CD14-positive monocyte (primary cell): ENCODE measurements around the gene ARHGAP21. TPM values are rescaled to one million over a fixed set of nuclear protein-coding genes. Genes with fewer than 3 reads are reported as not detected.
A peak's percentile ranks its signal among the peaks of the same experiment; 100 is the strongest.

Experiments
- DNase-seq, 3 donors: peaks; one replicate each; pipeline ENCODE4 v3.0.0-alpha.2; 2011 to 2022
- H2AFZ ChIP-seq: 2 replicates; pipeline ENCODE4 v1.6.0; 2012; ENCODE audit warnings: mild to moderate bottlenecking, low read depth, low read length, inconsistent platforms; ENCODE audit not compliant: insufficient read depth, poor library complexity, severe bottlenecking
- H3K27ac ChIP-seq, 2 donors: 1 replicate in 1 of 2; 2 replicates in 1 of 2; pipeline ENCODE4 v1.5.1; 2012 to 2013; ENCODE audit warnings: low read length in 2 of 2, control low read depth in 1 of 2, inconsistent platforms in 1 of 2, low read depth in 1 of 2, mild to moderate bottlenecking in 1 of 2
- H3K27me3 ChIP-seq, 2 donors: one replicate each; pipeline versions ENCODE4 v1.6.0 to v1.6.1; 2011 to 2013; ENCODE audit warnings: low read length in 2 of 2; ENCODE audit not compliant: control insufficient read depth in 2 of 2, insufficient read depth in 2 of 2
- H3K36me3 ChIP-seq, 2 donors: replicated peaks in 1 of 2; 1 replicate in 1 of 2; 2 replicates in 1 of 2; pipeline versions ENCODE4 v1.5.1 to v1.6.1; 2012 to 2013; ENCODE audit warnings: low read length in 2 of 2, control low read depth in 1 of 2, inconsistent platforms in 1 of 2, mild to moderate bottlenecking in 1 of 2; ENCODE audit not compliant: insufficient read depth in 2 of 2, control insufficient read depth in 1 of 2
- H3K4me1 ChIP-seq, 2 donors: 1 replicate in 1 of 2; 2 replicates in 1 of 2; pipeline versions ENCODE4 v1.5.1 to v1.6.1; 2012 to 2013; ENCODE audit warnings: low read length in 2 of 2, control low read depth in 1 of 2, inconsistent platforms in 1 of 2, mild to moderate bottlenecking in 1 of 2, moderate library complexity in 1 of 2; ENCODE audit not compliant: insufficient read depth in 2 of 2, control insufficient read depth in 1 of 2
- H3K4me2 ChIP-seq: replicated peaks from 2 replicates; pipeline ENCODE3; 2012; ENCODE audit warnings: low read length, moderate library complexity, mild to moderate bottlenecking; ENCODE audit not compliant: poor library complexity, severe bottlenecking; ENCODE audit errors: extremely low read depth
- H3K4me3 ChIP-seq, 3 experiments: fragments of 200-600 bp in 1 of 3; sonication (generic) in 1 of 3; replicated peaks in 1 of 3; 1 replicate in 2 of 3; 2 replicates in 1 of 3; pipeline ENCODE4 v1.5.1; 2011 to 2013; ENCODE audit warnings: low read length in 3 of 3, mild to moderate bottlenecking in 3 of 3, control low read depth in 2 of 3, low read depth in 2 of 3, inconsistent platforms in 1 of 3, moderate library complexity in 1 of 3
- H3K79me2 ChIP-seq: 2 replicates; pipeline ENCODE4 v1.6.0; 2012; ENCODE audit warnings: mild to moderate bottlenecking, control low read depth, inconsistent platforms, low read length, moderate library complexity; ENCODE audit not compliant: insufficient read depth
- H3K9ac ChIP-seq: 2 replicates; pipeline ENCODE4 v1.6.0; 2017; ENCODE audit warnings: low read length, mild to moderate bottlenecking; ENCODE audit not compliant: insufficient read depth, poor library complexity, severe bottlenecking
- H3K9me3 ChIP-seq, 2 donors: replicated peaks in 1 of 2; 1 replicate in 1 of 2; 2 replicates in 1 of 2; pipeline versions ENCODE4 v1.5.1 to v1.6.1; 2012 to 2013; ENCODE audit warnings: low read length in 2 of 2, control low read depth in 1 of 2; ENCODE audit not compliant: control insufficient read depth in 1 of 2, insufficient read depth in 1 of 2
- H4K20me1 ChIP-seq: 2 replicates; pipeline ENCODE4 v1.6.0; 2012; ENCODE audit warnings: mild to moderate bottlenecking, low read length, control low read depth, moderate library complexity; ENCODE audit not compliant: insufficient read depth
- H3K27ac Mint-ChIP-seq, 7 donors: one replicate each; pipeline ENCODE4 v1.8.0; 2020; ENCODE audit warnings: mild to moderate bottlenecking in 7 of 7, mixed read lengths in 7 of 7, moderate library complexity in 6 of 7, inconsistent platforms in 2 of 7
- H3K27me3 Mint-ChIP-seq, 3 donors: one replicate each; pipeline ENCODE4 v1.8.0; 2021 to 2022; ENCODE audit warnings: low read depth in 3 of 3, mild to moderate bottlenecking in 3 of 3, mixed read lengths in 3 of 3, moderate library complexity in 3 of 3, inconsistent platforms in 1 of 3
- H3K36me3 Mint-ChIP-seq, 2 donors: one replicate each; pipeline ENCODE4 v1.8.0; 2020; ENCODE audit warnings: mixed read lengths in 2 of 2, inconsistent platforms in 1 of 2, mild to moderate bottlenecking in 1 of 2
- H3K4me1 Mint-ChIP-seq: one replicate; pipeline ENCODE4 v1.8.0; 2020; ENCODE audit warnings: mild to moderate bottlenecking, mixed read lengths
- H3K4me3 Mint-ChIP-seq, 2 donors: one replicate each; pipeline ENCODE4 v1.8.0; 2020; ENCODE audit warnings: mild to moderate bottlenecking in 2 of 2, mixed read lengths in 2 of 2, moderate library complexity in 1 of 2
- H3K9me3 Mint-ChIP-seq, 7 donors: one replicate each; pipeline ENCODE4 v1.8.0; 2020 to 2022; ENCODE audit warnings: mixed read lengths in 7 of 7, mild to moderate bottlenecking in 6 of 7, moderate library complexity in 6 of 7, inconsistent platforms in 2 of 7
- CTCF ChIP-seq: fragments of 200-600 bp; IDR thresholded peaks from one replicate; pipeline ENCODE4 v1.8.0; 2022; ENCODE audit warnings: antibody characterized with exemption, mild to moderate bottlenecking
- WGBS: methylation state at CpG from one replicate; pipeline ENCODE4 v1.1.5; 2013; ENCODE audit warnings: missing lambda C conversion rate; ENCODE audit not compliant: insufficient coverage; 5-methylcytosine and 5-hydroxymethylcytosine counted together
- intact Hi-C, 2 donors: fragments of 100-400 bp; cut with micrococcal nuclease; formaldehyde crosslinking; loops; one replicate each; pipeline versions ENCODE4 v1.15.0 to v1.15.1; 2023
- polyA plus RNA-seq, 3 donors: library from polyadenylated mRNA; depleted of rRNA in 1 of 3; unstranded in 2 of 3; stranded (reverse) in 1 of 3; fragments of 300-500 nt in 2 of 3; fragments of >200 nt in 1 of 3; fragmentation: Illumina TruSeq in 2 of 3; gene quantifications; 1 replicate in 2 of 3; 2 replicates in 1 of 3; pipeline ENCODE4 v1.2.3, GENCODE V29; 2012 to 2021

Gene ARHGAP21
- polyA plus RNA-seq, 3 donors, result 2.1 to 20.0 (median 3.4) TPM

GRCh38 chr10:24681572-24682088, 42.1 kb downstream of the ARHGAP21 start:
- 92% methylated on average over 4 of the region's 6 CpGs for WGBS
- TF ChIP-seq CTCF, result no peak

GRCh38 chr10:24680647-24681524, 42.8 kb downstream of the ARHGAP21 start:
- Histone ChIP-seq H4K20me1 (peaks cover 12% of the 10 kb centered on the region), H3K27ac (no peak overlapping the region), H3K4me1 (no peaks in the 10 kb centered on the region), H2AFZ (no peak overlapping the region), H3K79me2 (peaks cover 4% of the 10 kb centered on the region), H3K27me3 (no peaks in the 10 kb centered on the region), H3K9ac (no peak overlapping the region), H3K36me3 (no peaks in the 10 kb centered on the region), H3K9me3 (peaks cover 0 to 3% of the 10 kb centered on the region in 2 donors), H3K4me3 (no peak overlapping the region), H3K4me2 (no peak overlapping the region)
- H3K27ac Mint-ChIP-seq, result peak overlapping the region in 1 of 7 donors; percentile 62
- peaks cover 0 to 9% (median 3%) of the 10 kb centered on the region in 7 donors for H3K9me3 Mint-ChIP-seq
- WGBS, result 94% methylated on average over 2 of the region's 3 CpGs
- no peak for TF ChIP-seq CTCF
- no peaks in the 10 kb centered on the region for H3K27me3 Mint-ChIP-seq
- no peak overlapping the region for H3K4me3 Mint-ChIP-seq
- intact Hi-C loops, result no loop called here
- peaks cover 10% of the 10 kb centered on the region for H3K4me1 Mint-ChIP-seq
- H3K36me3 Mint-ChIP-seq, result peaks cover 0 to 3% of the 10 kb centered on the region in 2 donors
- DNase-seq, result no peak

More at GRCh38 chr10:24681572-24682088, 42.1 kb downstream of the ARHGAP21 start:
- no peak overlapping the region for H3K27ac ChIP-seq
- H3K4me3 ChIP-seq, result no peak overlapping the region
- no peak overlapping the region for H2AFZ ChIP-seq
- Mint-ChIP-seq H3K4me1 (peaks cover 10% of the 10 kb centered on the region), H3K4me3 (no peak overlapping the region), H3K27ac (peak overlapping the region in 1 of 7 donors; percentile 55), H3K9me3 (peaks cover 0 to 9% (median 3%) of the 10 kb centered on the region in 7 donors), H3K36me3 (peaks cover 0 to 3% of the 10 kb centered on the region in 2 donors), H3K27me3 (no peaks in the 10 kb centered on the region)
- H3K4me2 ChIP-seq, result no peak overlapping the region
- DNase-seq, result no peak
- H3K4me1 ChIP-seq, result no peaks in the 10 kb centered on the region
- H3K79me2 ChIP-seq, result peaks cover 4% of the 10 kb centered on the region
- H3K27me3 ChIP-seq, result no peaks in the 10 kb centered on the region
- H4K20me1 ChIP-seq, result peaks cover 5% of the 10 kb centered on the region
- no peak overlapping the region for H3K9ac ChIP-seq
- peaks cover 0 to 3% of the 10 kb centered on the region in 2 donors for H3K9me3 ChIP-seq
- no peaks in the 10 kb centered on the region for H3K36me3 ChIP-seq
- intact Hi-C loops, result no loop called here
